K562 (cell line): ENCODE results near the gene LOC128125822.

Experiments
- ATAC-seq: fragments of 200-7000 bp; cut with Tn5 transposase; 3 replicates; pipeline ENCODE4 v1.9.1; 2020; ENCODE audit warnings: moderate library complexity
- BruUV-seq: library from RNA; stranded (reverse); fragments of 400-500 nt; replicated peaks from 2 replicates; lab custom pipeline; 2021; lab: Mats Ljungman, UMichigan
- CTCF ChIA-PET: fragments of 300-600 bp; formaldehyde crosslinking; extraction: SDS; loops from one replicate; lab custom pipeline; 2021; ENCODE audit warnings: low intra/inter-chr PET ratio; lab: Yijun Ruan, JAX
- POLR2A ChIA-PET: fragments of 300-600, 350-650 bp; sonication (Branson Sonifier 250); formaldehyde crosslinking; extraction: SDS; loops from one replicate; lab custom pipeline; 2021; ENCODE audit warnings: antibody characterized with exemption, inconsistent platforms; lab: Yijun Ruan, JAX
- DNase-seq, 4 experiments: peaks; one replicate each; pipeline versions ENCODE4 v3.0.0 to v3.0.0-alpha.2; 2011 to 2018; ENCODE audit warnings: low spot score in 3 of 4, mixed read lengths in 3 of 4; ENCODE audit errors: extremely low read depth in 1 of 4
- FAIRE-seq: peaks from 2 replicates; lab custom pipeline; 2011; peaks lifted over from hg19 to GRCh38; lab: Jason Lieb, UNC
- H2AFZ ChIP-seq: 2 replicates; pipeline ENCODE4 v1.6.0; 2011; ENCODE audit warnings: low read depth, low read length, control low read depth, inconsistent platforms
- H3K27ac ChIP-seq: fragments of 200-600 bp; 3 replicates; pipeline ENCODE4 v1.8.0; 2011; ENCODE audit warnings: low read depth, mild to moderate bottlenecking, control low read depth, inconsistent platforms, low read length, moderate library complexity, mixed read lengths; ENCODE audit errors: extremely low read depth
- H3K27me3 ChIP-seq, 2 experiments: fragments of 300-600 bp in 1 of 2; 2 replicates in 1 of 2; 3 replicates in 1 of 2; pipeline versions ENCODE4 v1.6.0 to v1.8.0; 2011; ENCODE audit warnings: inconsistent platforms in 2 of 2, low read length in 2 of 2, mild to moderate bottlenecking in 1 of 2, mixed read lengths in 1 of 2, moderate library complexity in 1 of 2; ENCODE audit not compliant: control insufficient read depth in 2 of 2, insufficient read depth in 2 of 2
- H3K36me3 ChIP-seq: fragments of 300-600 bp; 3 replicates; pipeline ENCODE4 v1.8.0; 2011; ENCODE audit warnings: mild to moderate bottlenecking, low read length, inconsistent platforms; ENCODE audit not compliant: control insufficient read depth, insufficient read depth
- H3K4me1 ChIP-seq, 2 experiments: fragments of 200-600 bp in 1 of 2; replicated peaks in 1 of 2; 2 replicates in 1 of 2; 3 replicates in 1 of 2; pipeline versions ENCODE4 v1.5.1 to v1.8.0; 2011; ENCODE audit warnings: inconsistent platforms in 2 of 2, low read length in 2 of 2, mild to moderate bottlenecking in 1 of 2, mixed read lengths in 1 of 2, moderate library complexity in 1 of 2; ENCODE audit not compliant: control insufficient read depth in 2 of 2, insufficient read depth in 2 of 2
- H3K4me2 ChIP-seq: 2 replicates; pipeline ENCODE4 v1.6.1; 2011; ENCODE audit warnings: low read length, control low read depth, inconsistent platforms, mixed read lengths; ENCODE audit not compliant: insufficient read depth
- H3K4me3 ChIP-seq: fragments of 200-600 bp; sonication (generic), shearing (Covaris generic); 2 replicates; pipeline ENCODE4 v1.5.1; 2016; ENCODE audit warnings: control low read depth, inconsistent platforms
- H3K79me2 ChIP-seq: fragments of 200-600 bp; 3 replicates; pipeline ENCODE4 v1.8.0; 2011; ENCODE audit warnings: low read length, inconsistent platforms; ENCODE audit not compliant: control insufficient read depth, insufficient read depth
- H3K9ac ChIP-seq, 2 experiments: 2 replicates each; pipeline versions ENCODE4 v1.6.0 to v1.6.1; 2011; ENCODE audit warnings: low read depth in 2 of 2, low read length in 2 of 2, control low read depth in 1 of 2, inconsistent platforms in 1 of 2, mild to moderate bottlenecking in 1 of 2, mixed read lengths in 1 of 2; ENCODE audit not compliant: insufficient read depth in 1 of 2
- H3K9me1 ChIP-seq: one replicate; pipeline ENCODE4 v1.6.0; 2011; ENCODE audit warnings: inconsistent platforms, mild to moderate bottlenecking, low read length, moderate library complexity; ENCODE audit not compliant: control insufficient read depth, insufficient read depth
- H3K9me3 ChIP-seq: replicated peaks from 2 replicates; pipeline ENCODE4 v1.5.1; 2011; ENCODE audit warnings: low read depth, low read length, inconsistent platforms; ENCODE audit not compliant: control insufficient read depth, insufficient read depth
- H4K20me1 ChIP-seq: replicated peaks from 2 replicates; pipeline ENCODE4 v1.6.1; 2011; ENCODE audit warnings: low read length, inconsistent platforms, mixed read lengths; ENCODE audit not compliant: control insufficient read depth, insufficient read depth
- CBX1 ChIP-seq: sonication (generic); IDR thresholded peaks from 2 replicates; pipeline ENCODE4 v1.6.1; 2016; ENCODE audit warnings: antibody characterized with exemption, low read depth, mild to moderate bottlenecking
- CEBPB ChIP-seq: fragments of 450-650 bp; IDR thresholded peaks from 2 replicates; pipeline ENCODE4 v1.6.1; 2016; ENCODE audit warnings: missing genetic modification characterization, missing compliant biosample characterization
- CEBPG ChIP-seq, 3 experiments: fragments of 200-800 bp in 1 of 3; sonication (Bioruptor generic) in 1 of 3; sonication (generic) in 1 of 3; formaldehyde crosslinking in 1 of 3; IDR thresholded peaks in 2 of 3; conservative IDR thresholded peaks in 1 of 3; 2 replicates each; pipeline versions ENCODE4 v1.6.1 to v1.8.0; 2016 to 2022; ENCODE audit warnings: missing compliant biosample characterization in 2 of 3, missing genetic modification characterization in 2 of 3, mild to moderate bottlenecking in 1 of 3, missing genetic modification reagents in 1 of 3
- ESRRA ChIP-seq: fragments of 450-650 bp; IDR thresholded peaks from 2 replicates; pipeline ENCODE4 v1.6.1; 2014; ENCODE audit warnings: low read depth, mild to moderate bottlenecking, moderate library complexity, borderline replicate concordance
- GATA2 ChIP-seq: sonication (generic); formaldehyde crosslinking; IDR thresholded peaks from 2 replicates; pipeline ENCODE4 v1.4.0; 2020; ENCODE audit warnings: mild to moderate bottlenecking, missing genetic modification reagents
- GATAD2A ChIP-seq: fragments of 450-650 bp; IDR thresholded peaks from 2 replicates; pipeline ENCODE4 v1.6.1; 2017
- HDAC1 ChIP-seq, 2 experiments: fragments of 450-650 bp; IDR thresholded peaks; 2 replicates each; pipeline ENCODE4 v1.6.1; 2016 to 2017; ENCODE audit warnings: inconsistent platforms in 1 of 2, mild to moderate bottlenecking in 1 of 2, moderate library complexity in 1 of 2
- HSF4 ChIP-seq: fragments of 250-450 bp; sonication (Bioruptor Pico); IDR thresholded peaks from 2 replicates; pipeline ENCODE4 v2.1.2; 2022; ENCODE audit warnings: mild to moderate bottlenecking, moderate library complexity, borderline replicate concordance
- LCOR ChIP-seq: sonication (generic); formaldehyde crosslinking; IDR thresholded peaks from 2 replicates; pipeline ENCODE4 v1.8.0; 2022; ENCODE audit warnings: mild to moderate bottlenecking, missing genetic modification reagents
- MCM5 ChIP-seq: fragments of 450-650 bp; IDR thresholded peaks from 2 replicates; pipeline ENCODE4 v1.6.1; 2016; ENCODE audit warnings: low read depth
- NONO ChIP-seq, 2 experiments: fragments of 200-400 bp in 1 of 2; fragments of 450-650 bp in 1 of 2; formaldehyde crosslinking in 1 of 2; IDR thresholded peaks; 2 replicates each; pipeline ENCODE4 v1.6.1; 2017; ENCODE audit warnings: low read depth in 2 of 2, mild to moderate bottlenecking in 2 of 2, moderate library complexity in 2 of 2, low read length in 1 of 2
- PTTG1 ChIP-seq: fragments of 450-650 bp; IDR thresholded peaks from 2 replicates; pipeline ENCODE4 v1.6.1; 2016; ENCODE audit warnings: low read depth, mild to moderate bottlenecking, missing genetic modification characterization, missing compliant biosample characterization
- RUNX1 ChIP-seq: sonication (generic); IDR thresholded peaks from 2 replicates; pipeline ENCODE4 v1.6.1; 2016; ENCODE audit warnings: antibody characterized with exemption, low read depth
- SMARCE1 ChIP-seq: fragments of 450-650 bp; IDR thresholded peaks from 2 replicates; pipeline ENCODE4 v1.7.1; 2016; ENCODE audit warnings: mild to moderate bottlenecking
- STAT5B ChIP-seq: fragments of 250-450 bp; sonication (Bioruptor Pico); IDR thresholded peaks from 2 replicates; pipeline ENCODE4 v1.8.0; 2021; ENCODE audit warnings: mild to moderate bottlenecking, inconsistent platforms
- WGBS: fragments of 100-300 bp; shearing (Covaris generic); methylation state at CpG from one replicate; pipeline ENCODE4 v1.1.6; 2016; ENCODE audit warnings: low coverage, mixed read lengths; ENCODE audit not compliant: insufficient coverage; ENCODE audit errors: missing lambda C conversion rate; 5-methylcytosine and 5-hydroxymethylcytosine counted together
- in situ Hi-C: fragments of 300-500 bp; cut with MboI; formaldehyde crosslinking; loops from 4 replicates; pipeline ENCODE4 v1.15.0; 2018; ENCODE audit warnings: inconsistent platforms, mixed read lengths
- intact Hi-C: fragments of 100-400 bp; cut with micrococcal nuclease; formaldehyde crosslinking; loops from 2 replicates; pipeline ENCODE4 v1.14.2; 2022
- TF ChIP-seq, protein P1 (sequence below): IDR thresholded peaks from 2 replicates; pipeline ENCODE4 v1.6.1; 2011; ENCODE audit not compliant: insufficient read length; ENCODE audit errors: extremely low read depth

LOC128125822 gene

GRCh38 chr6:63546697-63547096, 25.6 kb upstream of the LOC128125822 start:
- intact Hi-C loops (no loop called here), in situ Hi-C loops (no loop called here)
- Histone ChIP-seq H3K36me3 (no peaks in the 10 kb centered on the region), H3K79me2 (no peaks in the 10 kb centered on the region), H3K9me3 (no peaks in the 10 kb centered on the region), H2AFZ (no peak overlapping the region), H3K4me2 (no peak overlapping the region), H3K9me1 (no peaks in the 10 kb centered on the region), H4K20me1 (no peaks in the 10 kb centered on the region), H3K9ac (no peak overlapping the region), H3K4me1 (no peaks in the 10 kb centered on the region), H3K27ac (no peak overlapping the region), H3K27me3 (peaks cover 0 to 7% of the 10 kb centered on the region in 2 experiments; a peak in 3 of 5 replicates), H3K4me3 (no peak overlapping the region)
- ATAC-seq: no peak
- 8% methylated on average over 1 of the region's 1 CpG for WGBS
- no peak for FAIRE-seq
- CTCF ChIA-PET: no interaction called here
- no TSS peak for BruUV-seq
- TF ChIP-seq, protein P1, sequence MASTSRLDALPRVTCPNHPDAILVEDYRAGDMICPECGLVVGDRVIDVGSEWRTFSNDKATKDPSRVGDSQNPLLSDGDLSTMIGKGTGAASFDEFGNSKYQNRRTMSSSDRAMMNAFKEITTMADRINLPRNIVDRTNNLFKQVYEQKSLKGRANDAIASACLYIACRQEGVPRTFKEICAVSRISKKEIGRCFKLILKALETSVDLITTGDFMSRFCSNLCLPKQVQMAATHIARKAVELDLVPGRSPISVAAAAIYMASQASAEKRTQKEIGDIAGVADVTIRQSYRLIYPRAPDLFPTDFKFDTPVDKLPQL: no peak
- TF ChIP-seq HSF4 (no peak), PTTG1 (tag) (no peak), SMARCE1 (no peak), CEBPG (CRISPR knock-in tag; IDR thresholded peaks at IDR 0.05) (no peak), CEBPG (tag; conservative IDR thresholded peaks at IDR 0.05 in 1 of 2, IDR thresholded peaks at IDR 0.05 in 1 of 2) (peak in 1 of 2 experiments; percentile 61; a peak in 3 of 4 replicates), GATA2 (no peak), ESRRA (no peak), GATAD2A (no peak), CEBPB (tag) (peak; percentile 67), RUNX1 (no peak), NONO (IDR thresholded peaks at IDR 0.05; ENCODE audit: low read depth in 2 of 2, low read length in 1 of 2) (no peak), LCOR (CRISPR knock-in tag) (no peak), CBX1 (no peak), HDAC1 (IDR thresholded peaks at IDR 0.05) (no peak), MCM5 (no peak), STAT5B (no peak)
- DNase-seq: no peak
- POLR2A ChIA-PET: no interaction called here
